HepG2 (cell line): ENCODE measurements around the gene RARG. TPM values are rescaled to one million over a fixed set of nuclear protein-coding genes. Genes with fewer than 3 reads are reported as not detected.
A peak's percentile ranks its signal among the peaks of the same experiment; 100 is the strongest.

Source experiments
- ERF ChIP-seq: IDR thresholded peaks from 2 replicates; pipeline ENCODE4 v1.6.1; 2018; ENCODE audit warnings: missing biosample characterization, missing genetic modification reagents
- FOXA3 ChIP-seq: IDR thresholded peaks from 2 replicates; pipeline ENCODE4 v1.6.1; 2016; ENCODE audit warnings: missing genetic modification reagents, missing compliant biosample characterization
- SMAD3 ChIP-seq: sonication (generic); formaldehyde crosslinking; IDR thresholded peaks from 2 replicates; pipeline ENCODE4 v1.4.0; 2020; ENCODE audit warnings: missing genetic modification reagents
- TBX2 ChIP-seq: sonication (generic); formaldehyde crosslinking; IDR thresholded peaks from 2 replicates; pipeline ENCODE4 v1.5.0; 2020; ENCODE audit warnings: missing genetic modification reagents, mild to moderate bottlenecking, borderline replicate concordance
- U2AF2 ChIP-seq: fragments of 200-400 bp; formaldehyde crosslinking; IDR thresholded peaks from 2 replicates; pipeline ENCODE4 v1.6.1; 2017; ENCODE audit warnings: low read depth, mild to moderate bottlenecking, low read length
- ZMAT3 ChIP-seq: sonication (generic); formaldehyde crosslinking; conservative IDR thresholded peaks from 2 replicates; pipeline ENCODE4 v1.7.0; 2021; ENCODE audit warnings: missing genetic modification reagents
- ZNF230 ChIP-seq: sonication (generic); formaldehyde crosslinking; IDR thresholded peaks from 2 replicates; pipeline ENCODE4 v1.4.0; 2020; ENCODE audit warnings: mild to moderate bottlenecking, missing genetic modification reagents
- ZNF235 ChIP-seq: sonication (generic); formaldehyde crosslinking; IDR thresholded peaks from 2 replicates; pipeline ENCODE4 v1.8.1; 2023; ENCODE audit warnings: mild to moderate bottlenecking, missing genetic modification reagents, borderline replicate concordance
- ZNF317 ChIP-seq: sonication (generic); formaldehyde crosslinking; IDR thresholded peaks from 2 replicates; pipeline ENCODE4 v1.5.0; 2020; ENCODE audit warnings: mild to moderate bottlenecking, missing genetic modification reagents
- ZNF619 ChIP-seq: sonication (generic); formaldehyde crosslinking; IDR thresholded peaks from 2 replicates; pipeline ENCODE4 v1.4.0; 2020; ENCODE audit warnings: mild to moderate bottlenecking, missing genetic modification reagents
- ZNF629 ChIP-seq: sonication (generic); formaldehyde crosslinking; conservative IDR thresholded peaks from 2 replicates; pipeline ENCODE4 v1.5.0; 2020; ENCODE audit warnings: missing genetic modification reagents
- ZNF777 ChIP-seq: sonication (generic); formaldehyde crosslinking; IDR thresholded peaks from 2 replicates; pipeline ENCODE4 v1.4.0; 2020; ENCODE audit warnings: missing genetic modification reagents
- polyA plus RNA-seq, 8 experiments: library from polyadenylated mRNA; depleted of rRNA in 3 of 8; stranded (reverse) in 7 of 8; unstranded in 1 of 8; fragments of >200 nt; fragmentation: Illumina TruSeq in 4 of 8; extraction: Trizol in 4 of 8; gene quantifications; 2 replicates each; pipeline versions ENCODE4 v1.2.1 to v1.2.3, GENCODE V29; 2011 to 2016; ENCODE audit warnings: low read depth in 4 of 8, missing spikeins in 1 of 8, mixed read lengths in 1 of 8; ENCODE audit not compliant: insufficient read depth in 1 of 8
- total RNA-seq, 5 experiments: library from RNA; depleted of rRNA; stranded (reverse); fragments of >200 nt; fragmentation: Illumina TruSeq; extraction: Trizol; gene quantifications; 2 replicates each; pipeline ENCODE4 v1.2.3, GENCODE V29; 2016; ENCODE audit warnings: low read depth in 1 of 5
- TF ChIP-seq, protein P1 (sequence below): sonication (generic); formaldehyde crosslinking; IDR thresholded peaks from 2 replicates; pipeline ENCODE4 v1.8.1; 2023; ENCODE audit warnings: mild to moderate bottlenecking, moderate library complexity, missing genetic modification reagents
- TF ChIP-seq, protein P2 (sequence below): IDR thresholded peaks from 2 replicates; pipeline ENCODE4 v1.6.1; 2018; ENCODE audit warnings: missing genetic modification reagents
- TF ChIP-seq, protein P3 (sequence below): sonication (generic); formaldehyde crosslinking; IDR thresholded peaks from 2 replicates; pipeline ENCODE4 v1.4.0; 2020; ENCODE audit warnings: missing genetic modification reagents, borderline replicate concordance
- TF ChIP-seq, protein P4 (sequence below), 2 experiments: sonication (generic) in 1 of 2; formaldehyde crosslinking in 1 of 2; IDR thresholded peaks; 2 replicates each; pipeline versions ENCODE4 v1.4.0 to v1.6.1; 2016 to 2020; ENCODE audit warnings: borderline replicate concordance in 1 of 2, low read depth in 1 of 2, mild to moderate bottlenecking in 1 of 2, missing genetic modification reagents in 1 of 2
- TF ChIP-seq, protein P5 (sequence below): sonication (generic); formaldehyde crosslinking; IDR thresholded peaks from 2 replicates; pipeline ENCODE4 v1.4.0; 2020; ENCODE audit warnings: missing genetic modification reagents

Gene RARG
- total and polyA plus RNA-seq, 2 of the 13 experiments (the other 11 are each of a cell fraction or from before 2014, with no cell fraction given): 0.77 to 1.5 TPM

DNA sequence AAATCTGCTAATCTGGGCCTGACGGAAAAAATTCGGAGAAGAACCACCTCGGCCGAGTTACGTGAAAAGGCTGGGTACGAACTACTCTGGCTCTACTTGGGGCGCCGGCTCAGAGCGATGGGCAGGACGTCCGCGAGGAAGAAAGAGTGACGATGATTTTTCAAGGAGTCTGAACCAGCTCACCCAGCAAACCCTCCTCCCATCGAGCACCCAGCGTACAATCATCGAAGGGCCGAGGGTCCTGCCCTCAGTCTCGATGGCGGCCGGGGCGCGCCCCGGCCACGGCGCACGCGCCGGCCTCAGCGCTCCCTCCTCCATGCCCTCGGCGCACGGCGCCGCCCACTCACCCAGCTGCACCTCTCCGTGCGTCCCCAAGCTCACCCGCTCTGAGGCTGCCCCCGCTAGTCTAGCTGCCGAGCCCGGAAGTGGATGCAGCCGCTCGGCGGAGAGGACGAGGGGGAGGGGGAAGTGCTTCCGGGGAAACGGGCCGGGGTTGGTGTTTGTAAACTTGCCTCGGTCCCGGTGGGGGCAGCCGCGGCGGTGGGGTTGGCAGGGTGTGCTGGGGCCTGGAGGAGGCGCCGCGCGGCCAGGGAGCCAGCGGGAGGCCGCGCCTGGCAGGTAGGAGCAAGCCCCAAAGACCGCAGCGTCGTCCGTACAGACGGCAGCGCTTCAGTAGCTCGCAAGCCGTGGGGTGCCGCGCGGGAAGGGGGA lies 51.6 kb downstream of the RARG start, which contains the start of the genes CSAD and ZNF740 (continued):
- TF ChIP-seq FOXA3 (CRISPR knock-in tag) (peak; percentile 70), U2AF2 (no peak), ERF (CRISPR knock-in tag) (peak; percentile 68), ZNF317 (CRISPR knock-in tag) (peak; percentile 49; the same call in 1 of the 2 replicates), ZNF629 (CRISPR knock-in tag) (no peak), ZNF777 (peak; percentile 63; the same call in 1 of the 2 replicates), TBX2 (CRISPR knock-in tag) (peak; percentile 63; the same call in 1 of the 2 replicates), ZNF235 (CRISPR knock-in tag) (peak; percentile 13; the same call in 1 of the 2 replicates), ZNF619 (CRISPR knock-in tag) (0 out of 2 replicates have a peak, but pooled peaks have one; percentile 34), ZNF230 (CRISPR knock-in tag) (no peak), SMAD3 (CRISPR knock-in tag) (peak; percentile 25; the same call in 1 of the 2 replicates), ZMAT3 (CRISPR knock-in tag) (peak; percentile 73)
- TF ChIP-seq, protein P1, sequence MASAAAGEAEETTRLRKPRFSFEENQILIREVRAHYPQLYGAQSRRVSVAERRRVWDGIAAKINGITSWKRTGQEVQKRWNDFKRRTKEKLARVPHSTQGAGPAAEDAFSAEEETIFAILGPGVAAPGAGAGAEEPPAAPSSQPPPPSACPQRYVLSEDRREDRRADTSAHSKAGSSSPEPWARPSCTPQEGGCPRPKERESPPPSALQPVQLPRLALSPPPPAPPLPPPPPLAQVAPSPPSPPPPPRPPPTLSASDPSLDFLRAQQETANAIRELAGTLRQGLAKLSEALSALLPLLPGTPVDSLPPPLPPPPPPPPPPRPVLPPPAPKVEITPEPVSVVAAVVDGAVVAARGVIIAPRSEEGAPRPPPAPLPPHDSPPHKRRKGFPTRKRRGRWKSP (CRISPR knock-in tag): peak; percentile 21; the same call in 1 of the 2 replicates
- TF ChIP-seq, protein P2, sequence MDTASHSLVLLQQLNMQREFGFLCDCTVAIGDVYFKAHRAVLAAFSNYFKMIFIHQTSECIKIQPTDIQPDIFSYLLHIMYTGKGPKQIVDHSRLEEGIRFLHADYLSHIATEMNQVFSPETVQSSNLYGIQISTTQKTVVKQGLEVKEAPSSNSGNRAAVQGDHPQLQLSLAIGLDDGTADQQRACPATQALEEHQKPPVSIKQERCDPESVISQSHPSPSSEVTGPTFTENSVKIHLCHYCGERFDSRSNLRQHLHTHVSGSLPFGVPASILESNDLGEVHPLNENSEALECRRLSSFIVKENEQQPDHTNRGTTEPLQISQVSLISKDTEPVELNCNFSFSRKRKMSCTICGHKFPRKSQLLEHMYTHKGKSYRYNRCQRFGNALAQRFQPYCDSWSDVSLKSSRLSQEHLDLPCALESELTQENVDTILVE (CRISPR knock-in tag): peak; percentile 99
- TF ChIP-seq, protein P3, sequence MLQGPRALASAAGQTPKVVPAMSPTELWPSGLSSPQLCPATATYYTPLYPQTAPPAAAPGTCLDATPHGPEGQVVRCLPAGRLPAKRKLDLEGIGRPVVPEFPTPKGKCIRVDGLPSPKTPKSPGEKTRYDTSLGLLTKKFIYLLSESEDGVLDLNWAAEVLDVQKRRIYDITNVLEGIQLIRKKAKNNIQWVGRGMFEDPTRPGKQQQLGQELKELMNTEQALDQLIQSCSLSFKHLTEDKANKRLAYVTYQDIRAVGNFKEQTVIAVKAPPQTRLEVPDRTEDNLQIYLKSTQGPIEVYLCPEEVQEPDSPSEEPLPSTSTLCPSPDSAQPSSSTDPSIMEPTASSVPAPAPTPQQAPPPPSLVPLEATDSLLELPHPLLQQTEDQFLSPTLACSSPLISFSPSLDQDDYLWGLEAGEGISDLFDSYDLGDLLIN (CRISPR knock-in tag): 0 out of 2 replicates have a peak, but pooled peaks have one; percentile 72
- TF ChIP-seq, protein P4, sequence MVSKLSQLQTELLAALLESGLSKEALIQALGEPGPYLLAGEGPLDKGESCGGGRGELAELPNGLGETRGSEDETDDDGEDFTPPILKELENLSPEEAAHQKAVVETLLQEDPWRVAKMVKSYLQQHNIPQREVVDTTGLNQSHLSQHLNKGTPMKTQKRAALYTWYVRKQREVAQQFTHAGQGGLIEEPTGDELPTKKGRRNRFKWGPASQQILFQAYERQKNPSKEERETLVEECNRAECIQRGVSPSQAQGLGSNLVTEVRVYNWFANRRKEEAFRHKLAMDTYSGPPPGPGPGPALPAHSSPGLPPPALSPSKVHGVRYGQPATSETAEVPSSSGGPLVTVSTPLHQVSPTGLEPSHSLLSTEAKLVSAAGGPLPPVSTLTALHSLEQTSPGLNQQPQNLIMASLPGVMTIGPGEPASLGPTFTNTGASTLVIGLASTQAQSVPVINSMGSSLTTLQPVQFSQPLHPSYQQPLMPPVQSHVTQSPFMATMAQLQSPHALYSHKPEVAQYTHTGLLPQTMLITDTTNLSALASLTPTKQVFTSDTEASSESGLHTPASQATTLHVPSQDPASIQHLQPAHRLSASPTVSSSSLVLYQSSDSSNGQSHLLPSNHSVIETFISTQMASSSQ (IDR thresholded peaks at IDR 0.05; ENCODE audit: low read depth): no peak
- TF ChIP-seq, protein P4 (CRISPR knock-in tag; IDR thresholded peaks at IDR 0.05; ENCODE audit: borderline replicate concordance): peak; percentile 41; the same call in 1 of the 2 replicates
- TF ChIP-seq, protein P5, sequence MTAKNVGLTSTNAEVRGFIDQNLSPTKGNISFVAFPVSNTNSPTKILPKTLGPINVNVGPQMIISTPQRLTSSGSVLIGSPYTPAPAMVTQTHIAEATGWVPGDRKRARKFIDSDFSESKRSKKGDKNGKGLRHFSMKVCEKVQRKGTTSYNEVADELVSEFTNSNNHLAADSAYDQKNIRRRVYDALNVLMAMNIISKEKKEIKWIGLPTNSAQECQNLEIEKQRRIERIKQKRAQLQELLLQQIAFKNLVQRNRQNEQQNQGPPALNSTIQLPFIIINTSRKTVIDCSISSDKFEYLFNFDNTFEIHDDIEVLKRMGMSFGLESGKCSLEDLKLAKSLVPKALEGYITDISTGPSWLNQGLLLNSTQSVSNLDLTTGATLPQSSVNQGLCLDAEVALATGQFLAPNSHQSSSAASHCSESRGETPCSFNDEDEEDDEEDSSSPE: peak; percentile 72
